NCI-H345 treated with DMSO at 0.1 percent for 48 hours (cell line): Measurements from ENCODE around the gene MATN1.

ENCODE experiments used
- DNase-seq: peaks from one replicate; lab custom pipeline; 2025; ENCODE audit not compliant: unreplicated experiment; lab: John Stamatoyannopoulos, UW

Gene MATN1

GRCh38 chr1:30684881-30685795 is 38.2 kb downstream of the MATN1 start:
- peak; percentile 83 for DNase-seq

GRCh38 chr1:30684259-30684658 is 39.1 kb downstream of the MATN1 start:
- no peak for DNase-seq

- no peak for DNase-seq
Observed at GRCh38 chr1:30683699-30684098, 39.7 kb downstream of the MATN1 start.

GRCh38 chr1:30682396-30683275 is 40.7 kb downstream of the MATN1 start:
- DNase-seq: no peak

- DNase-seq: no peak
Observed at GRCh38 chr1:30681782-30682181, 41.6 kb downstream of the MATN1 start.

- no peak for DNase-seq
Observed at GRCh38 chr1:30680879-30681278, 42.5 kb downstream of the MATN1 start.

GRCh38 chr1:30680429-30680828 is 43.0 kb downstream of the MATN1 start:
- DNase-seq: no peak

GRCh38 chr1:30679976-30680305 is 43.4 kb downstream of the MATN1 start:
- DNase-seq: no peak

GRCh38 chr1:30679201-30679975 is 44.0 kb downstream of the MATN1 start:
- no peak for DNase-seq

GRCh38 chr1:30678209-30678608 is 45.2 kb downstream of the MATN1 start:
- DNase-seq: no peak

GRCh38 chr1:30677471-30677870 is 45.9 kb downstream of the MATN1 start:
- DNase-seq: no peak

- no peak for DNase-seq
Observed at GRCh38 chr1:30675761-30676160, 47.6 kb downstream of the MATN1 start.

- no peak for DNase-seq
Observed at GRCh38 chr1:30675289-30675688, 48.1 kb downstream of the MATN1 start.

- no peak for DNase-seq
Observed at GRCh38 chr1:30673395-30673794, 50.0 kb downstream of the MATN1 start.

- DNase-seq: no peak
Observed at GRCh38 chr1:30672661-30673060, 50.7 kb downstream of the MATN1 start.

- DNase-seq: no peak
Observed at GRCh38 chr1:30670240-30671060, 52.9 kb downstream of the MATN1 start.

- DNase-seq: no peak
Observed at GRCh38 chr1:30668546-30669327, 54.6 kb downstream of the MATN1 start.

- no peak for DNase-seq
Observed at GRCh38 chr1:30668024-30668423, 55.4 kb downstream of the MATN1 start.

- DNase-seq: no peak
Observed at GRCh38 chr1:30666756-30667273, 56.6 kb downstream of the MATN1 start.
